HFF-Myc (cell line): Measurements from ENCODE around the gene SELENON.

Experiments
- DNase-seq: peaks from one replicate; pipeline ENCODE4 v3.0.0-alpha.2; 2011; ENCODE audit warnings: low read depth; ENCODE audit errors: extremely low read depth
- H3K4me3 ChIP-seq: replicated peaks from 2 replicates; pipeline ENCODE4 v1.5.1; 2011; ENCODE audit warnings: low read depth, mild to moderate bottlenecking, control low read depth, low read length
- TF ChIP-seq, protein P1 (sequence below): IDR thresholded peaks from 2 replicates; pipeline ENCODE4 v1.5.1; 2012; ENCODE audit warnings: mild to moderate bottlenecking, low read depth, low read length, control low read depth; ENCODE audit errors: missing control alignments

The SELENON gene

DNA sequence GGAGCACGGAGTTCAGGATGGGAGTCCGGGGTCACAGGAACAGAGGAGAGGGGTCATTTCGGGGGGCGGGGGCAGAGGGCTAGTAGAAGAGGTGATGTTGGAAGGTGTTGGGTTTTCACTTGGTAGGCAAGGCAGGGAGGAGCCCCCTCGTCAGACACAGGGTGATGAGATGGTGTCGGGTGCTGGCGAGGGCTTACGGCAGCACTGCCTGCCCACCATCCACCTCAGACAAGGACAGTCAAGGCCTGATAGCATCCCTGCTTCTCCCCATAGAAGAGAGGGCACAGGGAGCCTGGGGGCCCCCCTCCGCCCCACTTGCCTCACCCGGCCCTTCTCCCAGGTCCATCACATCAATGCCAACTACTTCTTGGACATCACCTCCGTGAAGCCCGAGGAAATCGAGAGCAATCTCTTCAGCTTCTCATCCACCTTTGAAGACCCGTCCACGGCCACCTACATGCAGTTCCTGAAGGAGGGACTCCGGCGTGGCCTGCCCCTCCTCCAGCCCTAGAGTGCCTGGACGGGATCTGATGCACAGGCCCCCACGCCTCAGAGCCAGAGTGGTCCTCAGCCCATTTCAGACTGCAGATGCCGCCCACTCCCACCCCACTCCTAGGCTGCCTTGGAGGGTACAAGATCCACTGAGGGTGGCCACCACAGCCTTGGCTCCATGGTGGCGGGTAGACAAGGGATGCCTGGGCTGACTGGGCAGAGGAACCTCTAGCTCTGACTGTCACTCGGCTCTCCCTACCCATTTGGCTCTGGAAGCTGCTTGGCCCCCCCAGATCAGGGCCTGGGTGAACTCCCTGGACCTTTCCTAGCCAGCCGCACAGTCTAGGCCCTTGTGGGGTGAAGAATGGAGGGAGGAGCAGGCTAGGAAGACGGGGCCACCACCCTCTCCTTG is 15.5 kb downstream of the SELENON start:
- no peak for DNase-seq
- no peak overlapping the region for H3K4me3 ChIP-seq
- TF ChIP-seq, protein P1, sequence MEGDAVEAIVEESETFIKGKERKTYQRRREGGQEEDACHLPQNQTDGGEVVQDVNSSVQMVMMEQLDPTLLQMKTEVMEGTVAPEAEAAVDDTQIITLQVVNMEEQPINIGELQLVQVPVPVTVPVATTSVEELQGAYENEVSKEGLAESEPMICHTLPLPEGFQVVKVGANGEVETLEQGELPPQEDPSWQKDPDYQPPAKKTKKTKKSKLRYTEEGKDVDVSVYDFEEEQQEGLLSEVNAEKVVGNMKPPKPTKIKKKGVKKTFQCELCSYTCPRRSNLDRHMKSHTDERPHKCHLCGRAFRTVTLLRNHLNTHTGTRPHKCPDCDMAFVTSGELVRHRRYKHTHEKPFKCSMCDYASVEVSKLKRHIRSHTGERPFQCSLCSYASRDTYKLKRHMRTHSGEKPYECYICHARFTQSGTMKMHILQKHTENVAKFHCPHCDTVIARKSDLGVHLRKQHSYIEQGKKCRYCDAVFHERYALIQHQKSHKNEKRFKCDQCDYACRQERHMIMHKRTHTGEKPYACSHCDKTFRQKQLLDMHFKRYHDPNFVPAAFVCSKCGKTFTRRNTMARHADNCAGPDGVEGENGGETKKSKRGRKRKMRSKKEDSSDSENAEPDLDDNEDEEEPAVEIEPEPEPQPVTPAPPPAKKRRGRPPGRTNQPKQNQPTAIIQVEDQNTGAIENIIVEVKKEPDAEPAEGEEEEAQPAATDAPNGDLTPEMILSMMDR: no peak

DNA sequence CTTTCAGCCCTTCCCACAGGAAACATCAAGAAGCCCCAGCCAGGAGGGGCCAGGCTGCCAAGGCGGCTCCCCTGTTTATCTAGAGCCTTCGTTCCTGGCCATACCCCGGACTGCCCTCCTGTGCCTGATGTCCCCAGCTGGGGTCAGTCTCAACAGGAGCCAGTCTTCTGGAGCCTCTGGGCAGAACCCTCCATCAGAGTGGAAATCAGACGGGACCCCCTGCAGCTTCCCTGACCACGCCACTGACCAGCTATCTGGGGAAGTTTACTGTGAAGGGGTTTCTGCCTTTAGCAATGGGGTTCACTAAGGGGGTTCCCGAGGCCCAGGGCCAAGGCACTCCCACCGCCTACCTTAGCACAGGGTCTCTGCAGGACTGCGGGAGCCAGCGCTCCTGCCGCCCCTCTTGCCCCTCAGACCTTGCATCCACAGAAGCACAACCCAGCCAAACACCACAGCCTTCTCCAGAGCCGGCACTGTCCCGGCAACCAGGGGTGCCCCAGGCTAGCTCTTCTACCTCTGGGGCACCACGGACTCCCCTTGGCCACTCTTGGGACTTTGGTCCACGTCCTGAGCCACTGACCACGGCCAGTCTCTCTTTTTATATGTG is 16.2 kb downstream of the SELENON start:
- no peak overlapping the region for H3K4me3 ChIP-seq
- no peak for DNase-seq
- TF ChIP-seq, protein P1: no peak

DNA sequence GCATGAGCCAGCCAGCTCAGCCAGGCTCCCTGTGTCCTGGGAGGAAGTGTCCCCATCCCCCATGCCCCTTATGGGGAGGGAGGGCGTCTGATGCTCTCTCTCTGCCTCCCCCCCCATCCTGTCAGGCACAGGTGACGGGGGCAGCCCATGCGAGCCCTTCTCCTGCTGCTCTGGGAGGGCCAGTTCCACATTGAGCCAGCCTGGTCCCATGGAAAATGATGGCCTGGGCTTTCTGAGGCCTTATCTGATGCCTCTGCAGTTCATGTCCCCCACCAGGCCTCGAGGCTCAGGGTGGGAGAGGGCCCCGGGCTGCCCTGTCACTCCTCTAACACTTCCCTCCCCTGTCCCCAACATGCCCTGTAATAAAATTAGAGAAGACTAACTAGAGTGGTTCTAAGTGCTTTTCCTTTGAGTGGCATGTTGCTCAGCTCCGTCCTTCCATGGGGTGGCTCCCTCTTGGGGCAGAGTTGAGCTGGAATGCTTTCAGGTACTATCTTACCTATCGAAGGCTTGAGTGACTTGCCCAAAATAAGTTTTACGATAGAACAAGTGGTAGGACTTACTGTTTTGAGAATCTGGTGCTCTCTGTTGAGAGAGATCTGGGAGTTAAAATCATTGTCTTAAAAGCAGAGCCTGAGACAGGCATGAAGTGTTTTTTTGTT is 18.0 kb downstream of the SELENON start:
- no peak overlapping the region for H3K4me3 ChIP-seq
- no peak for DNase-seq
- TF ChIP-seq, protein P1: peak; percentile 13

DNA sequence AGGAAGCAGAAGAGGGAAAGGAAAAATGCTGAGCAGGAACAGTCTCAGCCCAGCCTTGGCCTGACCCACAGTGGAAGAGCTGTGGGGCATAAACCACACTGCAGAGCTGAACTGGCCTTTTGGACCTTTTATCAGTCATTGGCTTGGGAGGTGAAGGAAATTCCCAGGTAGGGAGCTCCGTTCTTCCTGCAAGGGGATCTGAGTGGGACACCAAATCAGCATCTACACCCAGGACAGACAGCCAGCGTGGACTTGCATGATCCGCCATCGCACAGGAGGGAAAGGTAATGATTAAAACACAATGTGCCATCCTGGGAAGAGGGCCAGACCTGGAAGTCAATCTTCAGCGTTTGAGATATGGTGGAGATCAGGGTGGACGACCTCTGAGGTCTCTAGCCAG is 18.6 kb downstream of the SELENON start:
- no peak for DNase-seq
- TF ChIP-seq, protein P1: no peak
- H3K4me3 ChIP-seq: peak overlapping the region; percentile 85

DNA sequence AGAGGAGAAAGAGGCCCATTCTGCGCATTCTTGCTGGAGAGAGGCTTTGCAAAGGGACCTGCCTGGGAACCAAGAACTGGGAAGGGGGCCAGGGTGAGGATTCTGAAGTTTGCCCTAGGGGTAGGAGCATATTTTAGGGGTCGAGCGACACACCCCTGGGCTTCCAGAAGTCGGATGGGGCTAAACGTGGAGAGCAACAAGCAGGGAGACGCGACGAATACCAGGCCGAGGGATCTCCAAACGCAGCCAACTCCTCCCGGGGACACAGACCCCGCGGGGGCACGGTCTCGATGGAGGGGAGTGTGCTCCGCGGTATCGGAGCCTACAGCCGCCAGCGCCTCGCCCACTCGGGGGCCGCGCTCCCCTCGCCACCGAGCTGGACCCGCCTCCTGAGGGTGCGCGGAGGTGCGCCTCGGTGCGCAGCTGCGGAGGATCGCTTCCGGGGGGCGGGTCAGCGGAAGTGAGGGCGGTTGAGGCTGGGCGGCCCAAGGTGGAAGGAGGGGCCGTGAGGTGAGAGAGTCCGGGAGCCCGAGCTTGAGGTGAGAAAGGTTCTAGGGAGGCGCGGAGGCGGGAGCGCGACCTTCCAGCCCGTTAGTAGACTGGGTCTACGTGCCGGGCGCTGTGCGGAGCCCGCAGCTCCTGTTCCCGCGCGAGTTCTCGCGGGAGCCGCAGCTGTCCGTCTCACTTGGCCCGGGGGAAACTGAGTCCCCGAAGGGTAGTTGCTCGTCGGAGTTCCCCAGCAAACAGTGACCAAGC is 19.7 kb downstream of the SELENON start, which contains the start of gene MTFR1L:
MTFR1L (plus strand) TSS at position 464 of the 756 bp plus-strand sequence. CDS start 3,151 bp downstream, outside the sequence.
- TF ChIP-seq, protein P1: no peak

More for the DNA sequence above, 19.7 kb downstream of the SELENON start, which contains the start of gene MTFR1L:
- no peak for DNase-seq
- peak within 1 kb of the TSS; percentile 85 for H3K4me3 ChIP-seq
